AG10803 (cell line): ENCODE measurements around the gene AOPEP.

Experiments used
- DNase-seq: peaks from one replicate; pipeline ENCODE4 v3.0.0; 2010; ENCODE audit warnings: low read depth
- H3K4me3 ChIP-seq: 2 replicates; pipeline ENCODE4 v1.5.1; 2011; ENCODE audit warnings: mild to moderate bottlenecking, low read length, control low read depth
- TF ChIP-seq, protein P1 (sequence below): conservative IDR thresholded peaks from 2 replicates; pipeline ENCODE4 v1.5.1; 2011; ENCODE audit warnings: mild to moderate bottlenecking, low read length, control low read depth, inconsistent platforms

AOPEP gene

DNA sequence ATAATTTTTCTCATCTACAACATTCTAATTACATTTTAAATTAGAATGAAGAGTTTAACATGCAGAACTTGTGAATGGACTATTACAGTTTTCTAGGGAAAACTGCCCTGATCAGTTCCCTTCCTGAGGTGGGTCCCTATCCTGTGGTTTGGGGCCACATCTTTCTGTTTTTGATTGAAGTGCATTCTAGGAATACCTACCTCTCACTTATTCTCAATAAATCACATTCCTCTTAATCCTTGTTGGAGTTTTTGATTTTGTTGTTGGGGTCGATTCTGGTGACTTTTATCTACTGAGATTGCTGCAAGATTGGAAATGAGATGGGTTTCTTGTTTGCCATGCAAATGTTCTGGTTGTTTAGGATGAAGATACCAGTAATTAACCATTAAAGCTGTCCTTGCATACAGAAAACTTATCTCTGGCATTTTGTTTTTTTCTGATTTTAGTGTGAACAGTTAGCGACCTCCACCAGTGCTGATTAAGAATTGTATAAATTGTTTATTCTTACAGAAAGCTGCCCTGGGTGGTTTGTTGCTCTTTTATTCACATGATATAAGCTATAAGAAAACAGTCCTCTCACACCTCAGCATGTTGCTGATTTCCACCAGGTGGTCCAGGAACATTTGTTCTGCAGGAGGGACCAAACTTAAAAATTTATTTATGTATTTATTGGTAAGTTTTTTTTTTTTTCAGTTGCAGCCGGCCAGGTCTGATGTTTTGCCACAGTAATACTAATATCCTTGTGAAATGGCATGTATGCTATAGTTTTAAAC, 321.1 kb downstream of the AOPEP start:
- H3K4me3 ChIP-seq: peak overlapping the region; percentile 51
- DNase-seq: no peak
- TF ChIP-seq, protein P1, sequence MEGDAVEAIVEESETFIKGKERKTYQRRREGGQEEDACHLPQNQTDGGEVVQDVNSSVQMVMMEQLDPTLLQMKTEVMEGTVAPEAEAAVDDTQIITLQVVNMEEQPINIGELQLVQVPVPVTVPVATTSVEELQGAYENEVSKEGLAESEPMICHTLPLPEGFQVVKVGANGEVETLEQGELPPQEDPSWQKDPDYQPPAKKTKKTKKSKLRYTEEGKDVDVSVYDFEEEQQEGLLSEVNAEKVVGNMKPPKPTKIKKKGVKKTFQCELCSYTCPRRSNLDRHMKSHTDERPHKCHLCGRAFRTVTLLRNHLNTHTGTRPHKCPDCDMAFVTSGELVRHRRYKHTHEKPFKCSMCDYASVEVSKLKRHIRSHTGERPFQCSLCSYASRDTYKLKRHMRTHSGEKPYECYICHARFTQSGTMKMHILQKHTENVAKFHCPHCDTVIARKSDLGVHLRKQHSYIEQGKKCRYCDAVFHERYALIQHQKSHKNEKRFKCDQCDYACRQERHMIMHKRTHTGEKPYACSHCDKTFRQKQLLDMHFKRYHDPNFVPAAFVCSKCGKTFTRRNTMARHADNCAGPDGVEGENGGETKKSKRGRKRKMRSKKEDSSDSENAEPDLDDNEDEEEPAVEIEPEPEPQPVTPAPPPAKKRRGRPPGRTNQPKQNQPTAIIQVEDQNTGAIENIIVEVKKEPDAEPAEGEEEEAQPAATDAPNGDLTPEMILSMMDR: no peak

- peak overlapping the region; percentile 51 for H3K4me3 ChIP-seq
- DNase-seq: peak; percentile 29
- TF ChIP-seq, protein P1: no peak
Observed at GRCh38 chr9:95048225-95049087, 322.0 kb downstream of the AOPEP start.

GRCh38 chr9:95049761-95050160, 323.3 kb downstream of the AOPEP start:
- peak overlapping the region; percentile 51 for H3K4me3 ChIP-seq
- no peak for DNase-seq
- TF ChIP-seq, protein P1: no peak

GRCh38 chr9:95053611-95054570, 327.4 kb downstream of the AOPEP start:
- peak; percentile 54 for DNase-seq
- H3K4me3 ChIP-seq: no peak overlapping the region
- TF ChIP-seq, protein P1: no peak

DNA sequence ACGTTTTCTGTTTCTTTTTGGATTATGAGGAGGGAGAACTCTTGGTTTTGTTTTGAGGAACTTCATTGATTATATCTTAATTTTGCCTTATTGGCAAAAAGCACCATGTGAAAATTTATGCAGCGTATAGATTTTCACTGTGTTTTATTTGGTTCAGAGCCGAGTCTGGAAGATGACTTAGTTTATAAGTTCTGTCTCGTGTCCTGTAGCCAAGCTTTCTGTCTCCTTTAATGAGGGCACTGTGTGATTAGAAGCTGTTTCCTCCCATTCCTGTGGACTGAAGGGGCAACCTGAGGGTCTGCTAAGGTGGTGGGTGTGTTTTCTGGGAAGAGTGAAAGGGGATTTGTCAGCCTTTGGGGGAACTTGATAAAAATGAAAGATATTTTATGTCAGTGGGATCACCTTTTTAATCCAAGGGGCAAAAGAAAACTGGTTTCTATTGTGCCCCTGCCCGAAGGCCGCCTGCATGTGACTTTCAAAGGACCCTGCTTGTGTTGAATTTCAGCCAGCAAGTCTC, 328.9 kb downstream of the AOPEP start:
- no peak for DNase-seq
- TF ChIP-seq, protein P1: no peak
- peak overlapping the region; percentile 16 for H3K4me3 ChIP-seq

DNA sequence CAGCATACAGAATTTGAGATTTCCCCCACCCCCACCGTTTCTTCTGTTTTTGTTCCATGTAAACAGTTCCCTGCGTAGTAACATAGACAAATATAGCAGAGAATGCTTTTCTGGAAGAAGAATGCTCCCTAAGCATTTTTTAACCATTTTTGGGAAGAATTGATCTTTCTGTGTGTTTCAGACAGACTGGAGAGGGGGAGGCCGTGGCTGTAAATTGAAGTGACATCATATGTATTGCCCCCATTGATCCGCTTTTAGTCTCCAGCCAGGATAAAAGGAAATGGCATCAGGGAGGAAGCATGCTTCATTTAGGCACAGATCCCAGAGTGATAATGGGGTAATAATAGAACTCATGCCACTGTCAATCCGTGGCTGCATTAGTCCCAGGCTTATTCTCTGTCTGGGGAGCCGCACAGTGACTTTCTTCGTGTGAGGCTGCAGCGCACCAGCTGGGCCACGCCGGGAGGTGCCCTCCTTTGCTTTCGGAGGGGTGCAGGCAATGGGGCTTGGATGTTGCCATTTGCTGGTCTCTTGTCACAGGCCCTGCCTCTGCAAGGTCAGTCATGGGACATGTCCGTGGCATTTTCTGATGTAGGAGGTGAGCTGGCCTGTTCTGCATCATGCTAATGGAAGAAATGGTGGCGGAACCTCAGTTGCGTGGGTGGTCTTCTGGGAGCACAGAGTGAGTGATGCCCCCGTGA, 329.5 kb downstream of the AOPEP start:
- TF ChIP-seq, protein P1: no peak
- peak overlapping the region; percentile 26 for H3K4me3 ChIP-seq
- peak; percentile 68 for DNase-seq
